HepG2 (cell line): ENCODE data around the gene MAFB. TPM values are rescaled to one million over a fixed set of nuclear protein-coding genes. Genes with fewer than 3 reads are reported as not detected.

ENCODE experiments used
- HNF4A ChIP-seq: sonication (generic); formaldehyde crosslinking; IDR thresholded peaks from 2 replicates; pipeline ENCODE4 v1.4.0; 2020; ENCODE audit warnings: missing genetic modification reagents
- KAT7 ChIP-seq: IDR thresholded peaks from 2 replicates; pipeline ENCODE4 v1.6.1; 2018; ENCODE audit warnings: borderline replicate concordance, missing compliant biosample characterization
- NFRKB ChIP-seq: fragments of 450-650 bp; IDR thresholded peaks from 2 replicates; pipeline ENCODE4 v1.6.1; 2017
- NONO ChIP-seq, 2 experiments: fragments of 450-650 bp in 1 of 2; sonication (generic) in 1 of 2; formaldehyde crosslinking in 1 of 2; IDR thresholded peaks in 1 of 2; conservative IDR thresholded peaks in 1 of 2; 2 replicates each; pipeline versions ENCODE4 v1.6.1 to v1.8.0; 2017 to 2022; ENCODE audit warnings: mild to moderate bottlenecking in 1 of 2, missing genetic modification reagents in 1 of 2, moderate library complexity in 1 of 2
- TBP ChIP-seq: sonication (generic); formaldehyde crosslinking; IDR thresholded peaks from 2 replicates; pipeline ENCODE4 v1.5.0; 2020; ENCODE audit warnings: missing genetic modification reagents
- U2AF1 ChIP-seq: fragments of 200-400 bp; formaldehyde crosslinking; optimal IDR thresholded peaks from 2 replicates; pipeline ENCODE3; 2017; ENCODE audit warnings: mild to moderate bottlenecking, low read depth, low read length
- ZBTB38 ChIP-seq: sonication (generic); formaldehyde crosslinking; IDR thresholded peaks from 2 replicates; pipeline ENCODE4 v1.5.1; 2020; ENCODE audit warnings: mild to moderate bottlenecking, missing genetic modification reagents
- ZNF33B ChIP-seq: sonication (generic); formaldehyde crosslinking; IDR thresholded peaks from 2 replicates; pipeline ENCODE4 v1.5.1; 2020; ENCODE audit warnings: mild to moderate bottlenecking, missing genetic modification reagents
- ZNF556 ChIP-seq: sonication (generic); formaldehyde crosslinking; IDR thresholded peaks from 2 replicates; pipeline ENCODE4 v1.4.0; 2020; ENCODE audit warnings: mild to moderate bottlenecking, missing genetic modification reagents, borderline replicate concordance
- ZNF558 ChIP-seq: sonication (generic); formaldehyde crosslinking; IDR thresholded peaks from 2 replicates; pipeline ENCODE4 v1.9.0; 2022; ENCODE audit warnings: mild to moderate bottlenecking, missing genetic modification reagents, borderline replicate concordance
- ZNF709 ChIP-seq: sonication (generic); formaldehyde crosslinking; IDR thresholded peaks from 2 replicates; pipeline ENCODE4 v1.5.0; 2020; ENCODE audit warnings: mild to moderate bottlenecking, missing genetic modification reagents
- ZNF816 ChIP-seq: sonication (generic); formaldehyde crosslinking; IDR thresholded peaks from 2 replicates; pipeline ENCODE4 v1.8.0; 2022; ENCODE audit warnings: missing genetic modification reagents, mild to moderate bottlenecking, borderline replicate concordance
- ZSCAN12 ChIP-seq: sonication (generic); formaldehyde crosslinking; IDR thresholded peaks from 2 replicates; pipeline ENCODE4 v1.9.0; 2021; ENCODE audit warnings: mild to moderate bottlenecking, missing genetic modification reagents
- ZSCAN20 ChIP-seq: sonication (generic); formaldehyde crosslinking; IDR thresholded peaks from 2 replicates; pipeline ENCODE4 v1.4.0; 2020; ENCODE audit warnings: missing genetic modification reagents, mild to moderate bottlenecking, borderline replicate concordance
- polyA plus RNA-seq, 8 experiments: library from polyadenylated mRNA; depleted of rRNA in 3 of 8; stranded (reverse) in 7 of 8; unstranded in 1 of 8; fragments of >200 nt; fragmentation: Illumina TruSeq in 4 of 8; extraction: Trizol in 4 of 8; gene quantifications; 2 replicates each; pipeline versions ENCODE4 v1.2.1 to v1.2.3, GENCODE V29; 2011 to 2016; ENCODE audit warnings: low read depth in 4 of 8, missing spikeins in 1 of 8, mixed read lengths in 1 of 8; ENCODE audit not compliant: insufficient read depth in 1 of 8
- total RNA-seq, 5 experiments: library from RNA; depleted of rRNA; stranded (reverse); fragments of >200 nt; fragmentation: Illumina TruSeq; extraction: Trizol; gene quantifications; 2 replicates each; pipeline ENCODE4 v1.2.3, GENCODE V29; 2016; ENCODE audit warnings: low read depth in 1 of 5
- TF ChIP-seq, protein P1 (sequence below): sonication (generic); formaldehyde crosslinking; IDR thresholded peaks from 2 replicates; pipeline ENCODE4 v1.4.0; 2020; ENCODE audit warnings: missing genetic modification reagents
- TF ChIP-seq, protein P2 (sequence below): sonication (generic); formaldehyde crosslinking; IDR thresholded peaks from 2 replicates; pipeline ENCODE4 v1.4.0; 2020; ENCODE audit warnings: missing genetic modification reagents
- TF ChIP-seq, protein P3 (sequence below): sonication (generic); formaldehyde crosslinking; IDR thresholded peaks from 2 replicates; pipeline ENCODE4 v1.4.0; 2020; ENCODE audit warnings: mild to moderate bottlenecking, missing genetic modification reagents
- TF ChIP-seq, protein P4 (sequence below): sonication (generic); formaldehyde crosslinking; IDR thresholded peaks from 2 replicates; pipeline ENCODE4 v1.4.0; 2020; ENCODE audit warnings: mild to moderate bottlenecking, missing genetic modification reagents, borderline replicate concordance
- TF ChIP-seq, protein P5 (sequence below): sonication (generic); formaldehyde crosslinking; IDR thresholded peaks from 2 replicates; pipeline ENCODE4 v1.4.0; 2020; ENCODE audit warnings: missing genetic modification reagents
- TF ChIP-seq, protein P6 (sequence below): sonication (generic); formaldehyde crosslinking; IDR thresholded peaks from 2 replicates; pipeline ENCODE4 v1.8.0; 2022; ENCODE audit warnings: mild to moderate bottlenecking, missing genetic modification reagents, borderline replicate concordance

Gene MAFB
- total and polyA plus RNA-seq, 2 of the 13 experiments (the other 11 are each of a cell fraction or from before 2014, with no cell fraction given): 0.08 to 0.11 TPM

DNA sequence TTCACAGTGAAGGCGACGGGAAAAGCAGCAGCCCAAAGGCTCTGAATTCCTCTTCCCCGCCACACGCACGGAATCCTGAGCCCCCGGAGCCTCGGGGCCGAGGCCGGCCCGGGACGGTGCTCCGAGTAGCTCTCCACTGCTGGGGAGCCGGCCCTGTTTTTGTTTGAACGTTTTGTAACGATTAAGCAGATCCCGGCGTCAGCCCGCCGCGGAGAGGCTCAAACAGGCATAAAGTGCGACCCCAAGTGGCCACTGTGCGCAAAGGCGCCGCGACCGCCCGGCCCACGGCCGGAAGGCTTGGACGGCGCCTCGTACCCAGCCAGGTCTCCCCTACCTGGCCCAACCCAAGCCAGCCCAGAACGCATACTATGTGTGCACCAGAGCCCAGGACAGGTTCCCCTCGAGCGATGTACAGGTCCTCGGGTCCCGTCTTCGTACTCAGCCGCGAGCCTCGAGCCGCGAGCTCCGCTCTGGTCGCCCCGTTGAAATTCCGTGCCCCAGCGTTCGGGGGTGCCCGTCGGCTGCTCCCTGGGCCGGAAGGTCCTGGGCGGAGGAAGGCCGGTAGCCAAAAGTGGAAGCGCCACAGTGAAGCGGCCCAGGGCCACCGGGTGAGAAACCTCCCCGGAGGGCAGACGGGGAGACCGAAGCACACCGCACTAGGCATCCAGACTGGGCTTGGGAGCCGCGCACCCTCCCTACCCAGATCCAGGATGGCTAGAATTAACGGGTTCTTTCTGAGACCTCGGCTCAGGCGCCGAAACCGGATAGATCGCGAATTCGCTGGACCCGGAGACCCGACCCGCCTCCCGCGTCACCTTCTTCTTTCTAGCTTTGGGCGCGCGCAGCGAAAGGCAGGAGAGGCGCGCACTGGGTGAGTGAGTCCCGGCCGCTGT is 1.2 kb upstream of the MAFB start (continued):
- TF ChIP-seq, protein P1, sequence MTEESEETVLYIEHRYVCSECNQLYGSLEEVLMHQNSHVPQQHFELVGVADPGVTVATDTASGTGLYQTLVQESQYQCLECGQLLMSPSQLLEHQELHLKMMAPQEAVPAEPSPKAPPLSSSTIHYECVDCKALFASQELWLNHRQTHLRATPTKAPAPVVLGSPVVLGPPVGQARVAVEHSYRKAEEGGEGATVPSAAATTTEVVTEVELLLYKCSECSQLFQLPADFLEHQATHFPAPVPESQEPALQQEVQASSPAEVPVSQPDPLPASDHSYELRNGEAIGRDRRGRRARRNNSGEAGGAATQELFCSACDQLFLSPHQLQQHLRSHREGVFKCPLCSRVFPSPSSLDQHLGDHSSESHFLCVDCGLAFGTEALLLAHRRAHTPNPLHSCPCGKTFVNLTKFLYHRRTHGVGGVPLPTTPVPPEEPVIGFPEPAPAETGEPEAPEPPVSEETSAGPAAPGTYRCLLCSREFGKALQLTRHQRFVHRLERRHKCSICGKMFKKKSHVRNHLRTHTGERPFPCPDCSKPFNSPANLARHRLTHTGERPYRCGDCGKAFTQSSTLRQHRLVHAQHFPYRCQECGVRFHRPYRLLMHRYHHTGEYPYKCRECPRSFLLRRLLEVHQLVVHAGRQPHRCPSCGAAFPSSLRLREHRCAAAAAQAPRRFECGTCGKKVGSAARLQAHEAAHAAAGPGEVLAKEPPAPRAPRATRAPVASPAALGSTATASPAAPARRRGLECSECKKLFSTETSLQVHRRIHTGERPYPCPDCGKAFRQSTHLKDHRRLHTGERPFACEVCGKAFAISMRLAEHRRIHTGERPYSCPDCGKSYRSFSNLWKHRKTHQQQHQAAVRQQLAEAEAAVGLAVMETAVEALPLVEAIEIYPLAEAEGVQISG (CRISPR knock-in tag): no peak; the same call in 1 of the 2 replicates
- TF ChIP-seq ZNF556 (CRISPR knock-in tag) (peak; percentile 15; the same call in 1 of the 2 replicates), ZNF33B (CRISPR knock-in tag) (peak; percentile 85; the same call in 1 of the 2 replicates), KAT7 (CRISPR knock-in tag) (no peak), NFRKB (no peak), ZNF709 (CRISPR knock-in tag) (no peak), ZNF816 (no peak), ZSCAN20 (no peak; the same call in 1 of the 2 replicates), ZNF558 (no peak; the same call in 1 of the 2 replicates), HNF4A (CRISPR knock-in tag) (0 out of 2 replicates have a peak, but pooled peaks have one; percentile 8), ZSCAN12 (CRISPR knock-in tag) (no peak), U2AF1 (peak; percentile 36), ZBTB38 (CRISPR knock-in tag) (no peak), TBP (no peak), NONO (IDR thresholded peaks at IDR 0.05) (no peak), NONO (CRISPR knock-in tag; conservative IDR thresholded peaks at IDR 0.05) (no peak)
- TF ChIP-seq, protein P2, sequence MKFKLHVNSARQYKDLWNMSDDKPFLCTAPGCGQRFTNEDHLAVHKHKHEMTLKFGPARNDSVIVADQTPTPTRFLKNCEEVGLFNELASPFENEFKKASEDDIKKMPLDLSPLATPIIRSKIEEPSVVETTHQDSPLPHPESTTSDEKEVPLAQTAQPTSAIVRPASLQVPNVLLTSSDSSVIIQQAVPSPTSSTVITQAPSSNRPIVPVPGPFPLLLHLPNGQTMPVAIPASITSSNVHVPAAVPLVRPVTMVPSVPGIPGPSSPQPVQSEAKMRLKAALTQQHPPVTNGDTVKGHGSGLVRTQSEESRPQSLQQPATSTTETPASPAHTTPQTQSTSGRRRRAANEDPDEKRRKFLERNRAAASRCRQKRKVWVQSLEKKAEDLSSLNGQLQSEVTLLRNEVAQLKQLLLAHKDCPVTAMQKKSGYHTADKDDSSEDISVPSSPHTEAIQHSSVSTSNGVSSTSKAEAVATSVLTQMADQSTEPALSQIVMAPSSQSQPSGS (CRISPR knock-in tag): no peak
- TF ChIP-seq, protein P3, sequence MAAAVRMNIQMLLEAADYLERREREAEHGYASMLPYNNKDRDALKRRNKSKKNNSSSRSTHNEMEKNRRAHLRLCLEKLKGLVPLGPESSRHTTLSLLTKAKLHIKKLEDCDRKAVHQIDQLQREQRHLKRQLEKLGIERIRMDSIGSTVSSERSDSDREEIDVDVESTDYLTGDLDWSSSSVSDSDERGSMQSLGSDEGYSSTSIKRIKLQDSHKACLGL (CRISPR knock-in tag): no peak
- TF ChIP-seq, protein P4, sequence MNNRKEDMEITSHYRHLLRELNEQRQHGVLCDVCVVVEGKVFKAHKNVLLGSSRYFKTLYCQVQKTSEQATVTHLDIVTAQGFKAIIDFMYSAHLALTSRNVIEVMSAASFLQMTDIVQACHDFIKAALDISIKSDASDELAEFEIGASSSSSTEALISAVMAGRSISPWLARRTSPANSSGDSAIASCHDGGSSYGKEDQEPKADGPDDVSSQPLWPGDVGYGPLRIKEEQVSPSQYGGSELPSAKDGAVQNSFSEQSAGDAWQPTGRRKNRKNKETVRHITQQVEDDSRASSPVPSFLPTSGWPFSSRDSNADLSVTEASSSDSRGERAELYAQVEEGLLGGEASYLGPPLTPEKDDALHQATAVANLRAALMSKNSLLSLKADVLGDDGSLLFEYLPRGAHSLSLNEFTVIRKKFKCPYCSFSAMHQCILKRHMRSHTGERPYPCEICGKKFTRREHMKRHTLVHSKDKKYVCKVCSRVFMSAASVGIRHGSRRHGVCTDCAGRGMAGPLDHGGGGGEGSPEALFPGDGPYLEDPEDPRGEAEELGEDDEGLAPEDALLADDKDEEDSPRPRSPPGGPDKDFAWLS (CRISPR knock-in tag): no peak
- TF ChIP-seq, protein P5, sequence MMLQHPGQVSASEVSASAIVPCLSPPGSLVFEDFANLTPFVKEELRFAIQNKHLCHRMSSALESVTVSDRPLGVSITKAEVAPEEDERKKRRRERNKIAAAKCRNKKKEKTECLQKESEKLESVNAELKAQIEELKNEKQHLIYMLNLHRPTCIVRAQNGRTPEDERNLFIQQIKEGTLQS (CRISPR knock-in tag): no peak
- TF ChIP-seq, protein P6, sequence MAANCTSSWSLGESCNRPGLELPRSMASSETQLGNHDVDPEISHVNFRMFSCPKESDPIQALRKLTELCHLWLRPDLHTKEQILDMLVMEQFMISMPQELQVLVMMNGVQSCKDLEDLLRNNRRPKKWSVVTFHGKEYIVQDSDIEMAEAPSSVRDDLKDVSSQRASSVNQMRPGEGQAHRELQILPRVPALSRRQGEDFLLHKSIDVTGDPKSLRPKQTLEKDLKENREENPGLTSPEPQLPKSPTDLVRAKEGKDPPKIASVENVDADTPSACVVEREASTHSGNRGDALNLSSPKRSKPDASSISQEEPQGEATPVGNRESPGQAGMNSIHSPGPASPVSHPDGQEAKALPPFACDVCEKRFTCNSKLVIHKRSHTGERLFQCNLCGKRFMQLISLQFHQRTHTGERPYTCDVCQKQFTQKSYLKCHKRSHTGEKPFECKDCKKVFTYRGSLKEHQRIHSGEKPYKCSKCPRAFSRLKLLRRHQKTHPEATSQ: peak; percentile 47; the same call in 1 of the 2 replicates
